HG03378 (cell line): Measurements from ENCODE around the gene TREH.

ENCODE experiments used
- ATAC-seq: cut with Tn5 transposase; IDR thresholded peaks from one replicate; pipeline ENCODE4 v1.9.1; 2021; ENCODE audit warnings: mild to moderate bottlenecking, moderate library complexity; ENCODE audit not compliant: unreplicated experiment

The TREH gene

GRCh38 chr11:118632577-118633318 lies 46.7 kb downstream of the TREH start:
- ATAC-seq = no peak

GRCh38 chr11:118631142-118631909 lies 48.1 kb downstream of the TREH start:
- ATAC-seq = no peak

DNA sequence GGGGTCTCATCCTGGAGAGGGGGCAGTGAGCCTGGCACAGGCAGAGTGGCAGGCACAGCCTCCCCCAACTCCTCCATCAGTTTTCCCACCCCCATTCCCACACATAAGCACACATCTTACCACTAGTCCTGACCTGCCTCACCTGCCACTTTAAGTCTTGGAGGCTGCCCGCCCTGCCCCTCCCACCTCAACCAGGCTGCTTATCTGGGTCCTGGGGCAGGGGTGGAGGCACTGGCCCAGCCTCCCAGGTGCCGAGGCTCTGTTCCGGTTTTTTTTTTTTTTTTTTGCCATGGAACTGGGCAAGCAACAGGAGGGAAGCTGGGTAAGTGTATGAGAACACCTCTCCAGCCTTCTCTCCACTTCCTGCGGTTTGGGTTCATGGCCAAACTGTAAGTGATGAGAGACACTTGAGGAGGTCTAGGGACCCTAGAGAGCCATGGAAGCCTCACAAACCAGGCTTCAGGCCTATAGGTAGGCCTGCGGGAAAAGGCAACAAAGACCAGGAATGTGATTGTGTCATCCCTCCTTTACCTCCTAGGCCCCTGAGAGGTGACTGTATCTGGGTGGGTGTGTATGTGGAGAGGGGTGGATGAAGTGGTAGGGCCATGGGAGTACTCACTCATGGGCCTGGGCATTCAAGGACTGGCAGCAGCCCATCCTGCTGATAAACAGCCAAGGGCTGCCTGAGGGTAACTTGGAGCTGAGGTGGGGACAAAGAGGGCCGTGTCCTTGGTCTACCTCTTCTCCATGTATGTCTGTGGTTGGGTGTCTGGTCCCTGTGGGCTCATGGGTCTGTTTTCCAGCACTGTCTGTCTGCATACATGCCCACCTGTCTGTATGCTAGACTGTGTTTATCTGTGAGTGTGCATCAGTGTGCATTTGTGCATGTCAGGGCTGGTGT lies 49.4 kb downstream of the TREH start:
- ATAC-seq = no peak

GRCh38 chr11:118628861-118629549 lies 50.4 kb downstream of the TREH start:
- no peak for ATAC-seq

GRCh38 chr11:118628432-118628831 lies 51.0 kb downstream of the TREH start:
- ATAC-seq = no peak

DNA sequence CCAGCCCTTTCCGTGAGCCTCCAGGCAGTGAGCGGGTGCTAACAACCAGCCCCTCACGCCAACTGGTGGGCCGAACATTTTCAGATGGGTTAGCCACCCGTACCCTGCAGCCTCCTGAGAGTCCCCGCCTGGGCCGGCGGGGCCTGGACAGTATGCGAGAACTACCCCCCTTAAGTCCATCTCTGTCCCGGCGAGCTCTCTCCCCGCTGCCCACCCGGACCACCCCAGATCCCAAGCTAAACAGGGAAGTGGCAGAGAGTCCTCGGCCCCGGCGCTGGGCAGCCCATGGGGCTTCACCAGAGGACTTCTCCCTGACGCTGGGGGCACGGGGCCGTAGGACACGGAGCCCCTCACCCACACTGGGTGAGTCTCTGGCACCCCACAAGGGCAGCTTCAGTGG lies 51.4 kb downstream of the TREH start:
- no peak for ATAC-seq

GRCh38 chr11:118627566-118627965 lies 51.9 kb downstream of the TREH start:
- no peak for ATAC-seq

GRCh38 chr11:118625976-118626375 lies 53.5 kb downstream of the TREH start:
- ATAC-seq = no peak

DNA sequence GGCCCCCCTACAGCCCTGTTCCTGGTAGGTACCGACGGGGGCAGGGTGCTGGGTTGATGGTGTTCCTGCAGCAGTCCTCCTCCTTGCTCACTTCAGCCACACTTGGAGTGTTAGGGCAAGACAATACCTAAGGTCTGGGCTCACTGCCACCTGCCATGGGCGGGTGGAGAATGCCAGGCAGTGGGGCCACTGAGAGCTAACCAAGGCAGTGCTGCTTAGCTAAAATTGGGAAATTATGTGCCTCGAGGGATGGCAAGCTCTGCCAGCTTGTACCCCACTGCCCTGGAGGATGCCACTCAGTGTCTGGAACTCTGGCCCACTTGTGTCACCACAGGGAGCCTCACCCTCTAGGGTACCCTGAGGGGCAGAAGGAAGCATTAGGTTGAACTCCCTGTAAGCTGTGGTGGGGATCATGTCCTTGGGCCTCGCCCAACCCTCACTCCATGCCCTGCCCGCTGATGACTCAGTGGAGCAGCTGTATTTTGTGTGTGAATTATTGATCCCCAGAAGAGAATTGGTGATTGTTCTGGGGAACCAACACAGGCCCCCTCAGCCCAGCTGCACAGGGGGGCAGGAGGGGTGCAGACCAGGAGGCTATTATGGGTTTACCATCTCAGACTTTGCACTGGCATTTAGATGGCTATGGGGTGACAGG lies 54.3 kb downstream of the TREH start:
- no peak for ATAC-seq

DNA sequence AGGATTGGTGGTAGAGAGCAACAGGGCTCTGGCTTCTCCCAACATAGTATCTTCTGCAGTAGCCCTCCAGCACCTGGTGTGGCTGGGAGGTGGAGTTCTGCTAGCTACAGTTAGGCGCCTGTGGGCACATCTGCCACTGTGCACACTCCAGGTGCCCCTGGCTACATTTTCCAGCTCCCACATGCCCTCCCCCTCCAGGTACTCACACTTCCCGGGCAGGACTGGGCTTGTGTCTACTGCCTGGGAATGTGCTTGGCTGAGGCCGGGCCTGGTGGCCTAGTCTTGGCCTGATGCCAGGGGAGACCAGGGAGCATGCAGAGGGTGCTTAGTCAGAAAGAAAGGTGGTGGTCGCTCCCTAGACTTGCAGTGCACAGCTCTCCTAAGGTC lies 56.2 kb downstream of the TREH start:
- no peak for ATAC-seq

GRCh38 chr11:118622376-118623268 lies 56.8 kb downstream of the TREH start:
- no peak for ATAC-seq

- ATAC-seq = no peak
These were observed 57.6 kb downstream of the TREH start for GRCh38 chr11:118621784-118622375.

GRCh38 chr11:118621071-118621783 lies 58.2 kb downstream of the TREH start:
- no peak for ATAC-seq

DNA sequence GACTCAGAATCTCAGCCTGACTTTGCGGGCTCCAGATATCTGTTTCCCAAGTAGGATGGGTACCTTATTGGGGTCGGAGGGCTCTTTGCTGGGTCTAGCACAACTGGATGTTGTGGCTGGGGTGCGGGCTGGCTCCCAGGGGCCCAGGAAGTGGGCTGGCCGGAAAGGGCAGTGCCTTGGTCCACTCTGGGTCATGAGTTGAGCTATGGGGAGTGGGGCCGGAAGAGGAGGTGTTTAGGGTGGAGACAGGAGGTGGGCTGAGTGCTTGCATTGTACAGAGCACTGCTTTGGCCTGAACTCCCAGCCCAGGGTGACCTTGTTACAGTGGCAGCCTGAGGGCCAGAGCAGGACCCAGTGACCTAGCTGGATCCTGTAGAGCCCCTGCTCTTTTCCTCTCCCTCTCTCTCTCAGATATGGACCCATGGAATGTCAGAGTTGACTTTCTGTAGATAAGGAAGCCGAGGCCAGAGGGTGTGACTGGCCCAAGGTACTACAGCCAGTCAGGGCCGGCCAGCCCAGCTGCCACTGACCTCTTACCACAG lies 58.9 kb downstream of the TREH start:
- ATAC-seq = no peak

- no peak for ATAC-seq
These were observed 59.8 kb downstream of the TREH start for GRCh38 chr11:118619444-118620197.

DNA sequence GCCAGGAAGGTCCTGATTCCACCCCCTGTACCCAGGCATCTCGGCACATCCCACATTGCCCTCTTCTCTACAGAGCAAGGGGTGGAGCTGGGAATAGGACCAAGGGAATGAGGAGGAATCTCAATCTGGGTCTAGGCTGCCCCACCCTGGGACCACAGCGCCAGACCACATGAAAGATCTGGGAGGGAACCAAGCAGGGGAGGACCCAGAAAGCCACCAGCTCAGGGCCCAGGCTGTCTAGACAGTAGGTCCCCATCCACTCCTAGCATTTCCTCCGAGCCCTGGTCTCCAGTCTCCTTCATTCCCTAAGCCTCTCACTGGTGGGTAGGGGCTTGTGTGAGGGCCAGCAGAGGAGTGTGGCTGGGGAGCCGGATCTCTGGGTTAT lies 60.5 kb downstream of the TREH start:
- no peak for ATAC-seq
